HUES64 (cell line): ENCODE data around the gene MAP2K7.

Experiments used
- H3K27ac ChIP-seq: 2 replicates; pipeline ENCODE4 v1.7.0; 2013; ENCODE audit warnings: low read depth, low read length, inconsistent platforms
- H3K27me3 ChIP-seq: 2 replicates; pipeline ENCODE4 v1.6.1; 2013; ENCODE audit warnings: mild to moderate bottlenecking, low read length; ENCODE audit not compliant: insufficient read depth
- H3K36me3 ChIP-seq: 2 replicates; pipeline ENCODE4 v1.6.1; 2013; ENCODE audit warnings: mild to moderate bottlenecking, low read length; ENCODE audit not compliant: insufficient read depth
- H3K4me1 ChIP-seq: 2 replicates; pipeline ENCODE4 v1.6.1; 2013; ENCODE audit warnings: mild to moderate bottlenecking, low read length, moderate library complexity; ENCODE audit not compliant: insufficient read depth
- H3K4me3 ChIP-seq: 2 replicates; pipeline ENCODE4 v1.5.1; 2013; ENCODE audit warnings: mild to moderate bottlenecking, low read length, moderate library complexity
- H3K9ac ChIP-seq: 2 replicates; pipeline ENCODE4 v1.6.1; 2013; ENCODE audit warnings: mild to moderate bottlenecking, low read depth, low read length
- H3K9me3 ChIP-seq: 2 replicates; pipeline ENCODE4 v1.6.1; 2013; ENCODE audit warnings: low read depth, low read length; ENCODE audit not compliant: insufficient read depth
- WGBS: fragments of 150-250, 120-280 bp; methylation state at CpG from one replicate; pipeline ENCODE4 v1.1.7; 2013; ENCODE audit warnings: missing lambda C conversion rate; 5-methylcytosine and 5-hydroxymethylcytosine counted together

Gene MAP2K7

GRCh38 chr19:7861619-7862412, 41.9 kb upstream of the MAP2K7 start:
- H3K4me3 ChIP-seq: peak overlapping the region; percentile 64
- peaks cover 55% of the 10 kb centered on the region for H3K27me3 ChIP-seq
- H3K9ac ChIP-seq: peak overlapping the region; percentile 49; the same call in 1 of the 2 replicates
- H3K4me1 ChIP-seq: peaks cover 9% of the 10 kb centered on the region; the same call in 1 of the 2 replicates
- no peaks in the 10 kb centered on the region for H3K36me3 ChIP-seq
- no peak overlapping the region for H3K27ac ChIP-seq
- 32% methylated on average over 63 of the region's 63 CpGs for WGBS
- H3K9me3 ChIP-seq: no peaks in the 10 kb centered on the region

DNA sequence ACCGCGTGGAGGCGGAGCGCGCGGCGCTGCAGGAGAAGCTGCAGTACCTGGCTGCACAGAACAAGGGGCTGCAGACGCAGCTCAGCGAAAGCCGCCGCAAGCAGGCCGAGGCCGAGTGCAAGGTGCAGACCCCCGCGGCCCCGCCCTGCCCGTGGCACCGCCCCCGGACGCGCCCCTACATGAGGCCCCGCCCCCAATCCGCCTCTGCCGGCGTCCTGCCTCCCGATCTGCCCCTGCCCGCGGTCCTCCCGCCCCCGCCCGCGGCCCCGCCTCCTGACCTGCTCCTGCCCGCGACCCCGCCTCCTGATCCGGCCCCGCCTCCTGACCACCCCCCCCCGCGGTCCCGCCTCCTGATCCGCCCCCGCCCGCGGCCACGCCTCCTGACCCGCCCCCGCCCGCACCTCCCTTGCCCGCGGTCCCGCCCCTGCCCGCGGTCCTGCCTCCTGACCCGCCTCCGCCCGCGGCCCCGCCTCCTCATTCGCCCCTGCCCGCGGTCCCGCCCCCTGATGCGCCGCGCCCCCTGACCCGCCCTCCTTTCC, 41.2 kb upstream of the MAP2K7 start:
- peaks cover 58% of the 10 kb centered on the region for H3K27me3 ChIP-seq
- H3K4me3 ChIP-seq: peak overlapping the region; percentile 64
- H3K27ac ChIP-seq: no peak overlapping the region
- H3K4me1 ChIP-seq: peaks cover 9% of the 10 kb centered on the region; the same call in 1 of the 2 replicates
- no peaks in the 10 kb centered on the region for H3K36me3 ChIP-seq
- under 1% methylated on average over 43 of the region's 67 CpGs for WGBS
- no peaks in the 10 kb centered on the region for H3K9me3 ChIP-seq
- peak overlapping the region; percentile 49; the same call in 1 of the 2 replicates for H3K9ac ChIP-seq

GRCh38 chr19:7863157-7863970, 40.3 kb upstream of the MAP2K7 start:
- Histone ChIP-seq H3K36me3 (no peaks in the 10 kb centered on the region), H3K9me3 (no peaks in the 10 kb centered on the region), H3K27me3 (peaks cover 59% of the 10 kb centered on the region), H3K9ac (peak overlapping the region; percentile 44; the same call in 1 of the 2 replicates), H3K4me1 (peaks cover 10% of the 10 kb centered on the region; the same call in 1 of the 2 replicates), H3K4me3 (peak overlapping the region; percentile 64), H3K27ac (no peak overlapping the region)
- 20% methylated on average over 83 of the region's 83 CpGs for WGBS

GRCh38 chr19:7863971-7864689, 39.5 kb upstream of the MAP2K7 start:
- Histone ChIP-seq H3K9ac (no peak overlapping the region), H3K27me3 (peaks cover 59% of the 10 kb centered on the region), H3K27ac (no peak overlapping the region), H3K4me1 (peaks cover 9% of the 10 kb centered on the region; the same call in 1 of the 2 replicates), H3K9me3 (no peaks in the 10 kb centered on the region), H3K4me3 (no peak overlapping the region; the same call in 1 of the 2 replicates), H3K36me3 (no peaks in the 10 kb centered on the region)
- WGBS: 67% methylated on average over 21 of the region's 21 CpGs

- H3K27ac ChIP-seq: no peak overlapping the region
- H3K4me3 ChIP-seq: no peak overlapping the region
- H3K36me3 ChIP-seq: no peaks in the 10 kb centered on the region
- peaks cover 9% of the 10 kb centered on the region; the same call in 1 of the 2 replicates for H3K4me1 ChIP-seq
- H3K9ac ChIP-seq: no peak overlapping the region
- H3K9me3 ChIP-seq: no peaks in the 10 kb centered on the region
- H3K27me3 ChIP-seq: peaks cover 56% of the 10 kb centered on the region
- 68% methylated on average over 18 of the region's 18 CpGs for WGBS
Measured at GRCh38 chr19:7864690-7865074, 39.0 kb upstream of the MAP2K7 start.

DNA sequence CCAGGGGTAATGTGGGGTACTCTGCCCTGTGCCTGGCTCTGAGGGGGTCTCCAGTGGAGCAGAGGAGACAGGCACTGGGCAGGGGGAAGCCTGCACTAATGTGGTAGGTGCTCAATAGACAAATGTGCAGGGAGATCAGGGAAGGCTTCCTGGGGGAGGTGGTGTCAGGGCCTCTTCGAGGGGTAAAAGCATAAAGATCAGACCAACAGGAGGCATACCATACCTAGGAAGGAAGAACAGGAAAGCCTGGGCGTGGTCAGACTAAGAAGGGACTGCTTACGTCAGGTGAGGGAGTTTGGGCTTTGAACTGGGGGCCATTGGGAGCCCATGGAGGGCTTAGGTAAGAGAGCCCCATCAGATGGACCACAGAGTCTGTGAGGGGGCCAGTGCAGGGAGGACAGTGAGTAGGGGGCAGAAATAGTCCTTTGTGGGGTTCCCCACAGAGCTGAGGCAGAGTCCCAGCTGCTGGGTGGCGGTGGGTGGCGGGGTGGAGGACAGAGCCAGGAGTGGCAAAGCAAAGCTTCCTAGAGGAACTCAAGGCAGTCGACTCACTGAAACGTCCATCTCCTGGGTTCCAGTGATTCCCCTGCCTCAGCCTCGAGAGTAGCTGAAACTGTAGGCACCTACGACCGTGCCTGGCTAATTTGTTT, 38.3 kb upstream of the MAP2K7 start:
- 67% methylated on average over 10 of the region's 10 CpGs for WGBS
- H3K9ac ChIP-seq: no peak overlapping the region
- H3K4me3 ChIP-seq: no peak overlapping the region
- peaks cover 55% of the 10 kb centered on the region for H3K27me3 ChIP-seq
- peaks cover 9% of the 10 kb centered on the region; the same call in 1 of the 2 replicates for H3K4me1 ChIP-seq
- no peak overlapping the region for H3K27ac ChIP-seq
- no peaks in the 10 kb centered on the region for H3K9me3 ChIP-seq
- no peaks in the 10 kb centered on the region for H3K36me3 ChIP-seq

DNA sequence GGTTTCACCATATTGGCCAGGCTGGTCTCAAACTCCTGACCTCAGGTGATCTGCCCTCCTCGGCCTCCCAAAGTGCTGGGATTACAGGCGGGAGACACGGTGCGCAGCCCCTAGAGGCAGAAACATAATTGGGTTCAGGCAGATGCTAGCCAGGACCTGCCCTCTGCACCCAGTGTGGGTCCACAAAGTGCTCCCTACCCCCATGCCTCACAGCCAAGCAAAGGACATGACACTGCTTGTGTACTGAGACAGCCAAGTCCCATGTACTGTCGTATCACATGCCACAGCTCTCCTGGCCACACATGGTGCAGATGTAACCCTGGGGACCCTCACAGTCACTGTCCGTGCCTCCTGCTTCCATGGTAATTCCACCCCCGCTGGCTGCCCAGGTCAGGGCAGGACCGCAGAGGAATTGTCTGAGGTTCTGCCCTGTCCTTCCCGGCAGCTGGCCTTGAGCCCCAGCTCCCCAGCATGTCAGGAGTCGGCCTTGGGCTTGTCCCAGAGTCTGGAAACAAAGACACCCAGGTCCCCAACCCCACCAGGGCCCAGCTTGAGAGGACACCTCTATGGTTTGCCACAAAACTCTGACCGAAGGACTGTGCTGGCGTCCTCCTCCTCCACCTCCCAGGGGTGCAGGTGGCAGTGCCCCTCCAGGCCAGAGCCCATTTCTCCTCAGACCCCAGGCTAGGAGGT, 37.1 kb upstream of the MAP2K7 start:
- H3K4me1 ChIP-seq: peaks cover 11% of the 10 kb centered on the region; the same call in 1 of the 2 replicates
- H3K9ac ChIP-seq: no peak overlapping the region
- H3K4me3 ChIP-seq: no peak overlapping the region
- H3K27me3 ChIP-seq: peaks cover 44% of the 10 kb centered on the region
- H3K27ac ChIP-seq: no peak overlapping the region
- WGBS: 83% methylated on average over 12 of the region's 12 CpGs
- no peaks in the 10 kb centered on the region for H3K9me3 ChIP-seq
- no peaks in the 10 kb centered on the region for H3K36me3 ChIP-seq

GRCh38 chr19:7867092-7867844, 36.4 kb upstream of the MAP2K7 start:
- peaks cover 11% of the 10 kb centered on the region; the same call in 1 of the 2 replicates for H3K4me1 ChIP-seq
- WGBS: 90% methylated on average over 9 of the region's 9 CpGs

DNA sequence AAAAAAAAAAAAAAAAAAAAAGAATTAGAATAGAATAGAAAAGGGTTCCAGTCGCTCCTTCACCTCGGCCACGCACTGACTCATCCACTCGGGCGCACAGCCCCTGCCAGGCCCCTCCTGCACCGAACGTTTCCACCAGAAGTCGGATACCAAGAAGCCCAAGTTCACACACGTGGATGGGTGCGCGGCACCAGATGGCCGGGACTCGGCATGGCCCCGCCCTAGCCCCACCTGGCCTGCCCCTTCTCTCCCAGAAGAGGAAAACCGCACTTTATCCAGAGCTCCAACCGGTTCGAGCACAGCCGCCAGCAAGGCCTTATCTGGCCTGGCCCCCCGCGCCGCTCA, 35.4 kb upstream of the MAP2K7 start:
- H3K27me3 ChIP-seq: peaks cover 39% of the 10 kb centered on the region
- H3K4me3 ChIP-seq: peak overlapping the region; percentile 52; the same call in 1 of the 2 replicates
- no peaks in the 10 kb centered on the region for H3K9me3 ChIP-seq
- no peaks in the 10 kb centered on the region for H3K36me3 ChIP-seq
- H3K4me1 ChIP-seq: peaks cover 11% of the 10 kb centered on the region; the same call in 1 of the 2 replicates
- no peak overlapping the region; the same call in 1 of the 2 replicates for H3K27ac ChIP-seq
- 51% methylated on average over 21 of the region's 21 CpGs for WGBS
- no peak overlapping the region for H3K9ac ChIP-seq

More at GRCh38 chr19:7867092-7867844, 36.4 kb upstream of the MAP2K7 start:
- peaks cover 37% of the 10 kb centered on the region for H3K27me3 ChIP-seq
- no peak overlapping the region for H3K4me3 ChIP-seq
- H3K9ac ChIP-seq: no peak overlapping the region
- H3K27ac ChIP-seq: no peak overlapping the region
- H3K36me3 ChIP-seq: no peaks in the 10 kb centered on the region
- H3K9me3 ChIP-seq: no peaks in the 10 kb centered on the region
